ENCODE measurements around the gene SLC9C1.

Gene SLC9C1

GRCh38 chr3:112247350-112247749, 46.7 kb downstream of the SLC9C1 start:
- H3K27ac ChIP-seq: no peak overlapping the region
- TF ChIP-seq CTCF (IDR thresholded peaks at IDR 0.05): no peak
- TF ChIP-seq ZFX (IDR thresholded peaks at IDR 0.05; ENCODE audit: borderline replicate concordance): no peak

GRCh38 chr3:112233083-112233482, 60.9 kb downstream of the SLC9C1 start:
- no peak overlapping the region for H3K27ac ChIP-seq
- TF ChIP-seq CTCF (IDR thresholded peaks at IDR 0.05) (no peak), ZFX (IDR thresholded peaks at IDR 0.05; ENCODE audit: borderline replicate concordance) (no peak)

GRCh38 chr3:112231727-112232126, 62.3 kb downstream of the SLC9C1 start:
- TF ChIP-seq CTCF (IDR thresholded peaks at IDR 0.05) (no peak), ZFX (IDR thresholded peaks at IDR 0.05; ENCODE audit: borderline replicate concordance) (no peak)
- no peak overlapping the region for H3K27ac ChIP-seq

- TF ChIP-seq CTCF (IDR thresholded peaks at IDR 0.05): no peak
- TF ChIP-seq ZFX (IDR thresholded peaks at IDR 0.05; ENCODE audit: borderline replicate concordance): no peak
- H3K27ac ChIP-seq: no peak overlapping the region
These were observed 64.0 kb downstream of the SLC9C1 start for GRCh38 chr3:112230033-112230432.

- no peak overlapping the region for H3K27ac ChIP-seq
- no peak for TF ChIP-seq ZFX (IDR thresholded peaks at IDR 0.05; ENCODE audit: borderline replicate concordance)
- no peak for TF ChIP-seq CTCF (IDR thresholded peaks at IDR 0.05)
These were observed 65.2 kb downstream of the SLC9C1 start for GRCh38 chr3:112228786-112229185.

- TF ChIP-seq CTCF (IDR thresholded peaks at IDR 0.05) (no peak), ZFX (IDR thresholded peaks at IDR 0.05; ENCODE audit: borderline replicate concordance) (no peak)
- no peak overlapping the region for H3K27ac ChIP-seq
These were observed 93.7 kb downstream of the SLC9C1 start for GRCh38 chr3:112200317-112200666.

- TF ChIP-seq ZFX (IDR thresholded peaks at IDR 0.05; ENCODE audit: borderline replicate concordance): no peak
- no peak for TF ChIP-seq CTCF (IDR thresholded peaks at IDR 0.05)
- H3K27ac ChIP-seq: no peak overlapping the region
These were observed 94.2 kb downstream of the SLC9C1 start for GRCh38 chr3:112199622-112200316.

All from 22Rv1 (cell line).